Mesendoderm (in vitro differentiated cells): Measurements from ENCODE around the gene NME3.

Experiments used
- DNase-seq: peaks from one replicate; pipeline ENCODE4 v3.0.0; 2013
- H2AK5ac ChIP-seq: 2 replicates; pipeline ENCODE4 v1.6.1; 2013; ENCODE audit warnings: low read length, inconsistent platforms
- H2BK120ac ChIP-seq: 2 replicates; pipeline ENCODE4 v1.6.1; 2013; ENCODE audit warnings: low read depth, mild to moderate bottlenecking, low read length, moderate library complexity, mixed read lengths
- H2BK15ac ChIP-seq: replicated peaks from 2 replicates; pipeline ENCODE4 v1.6.1; 2013; ENCODE audit warnings: low read depth, mild to moderate bottlenecking, moderate library complexity
- H2BK5ac ChIP-seq: 2 replicates; pipeline ENCODE4 v1.6.1; 2013; ENCODE audit warnings: low read length, inconsistent platforms
- H3K18ac ChIP-seq: 2 replicates; pipeline ENCODE4 v1.6.1; 2013; ENCODE audit warnings: mild to moderate bottlenecking, low read length, mixed read lengths
- H3K23ac ChIP-seq: one replicate; pipeline ENCODE4 v1.6.1; 2013; ENCODE audit warnings: low read length
- H3K27ac ChIP-seq: 2 replicates; pipeline ENCODE4 v1.5.1; 2013; ENCODE audit warnings: low read depth, mild to moderate bottlenecking, inconsistent platforms, low read length, moderate library complexity
- H3K27me3 ChIP-seq: 2 replicates; pipeline ENCODE4 v1.6.1; 2013; ENCODE audit warnings: low read length, control low read depth, mild to moderate bottlenecking, inconsistent platforms; ENCODE audit not compliant: insufficient read depth, poor library complexity
- H3K36me3 ChIP-seq: 2 replicates; pipeline ENCODE4 v1.6.1; 2013; ENCODE audit warnings: low read length, inconsistent platforms; ENCODE audit not compliant: control insufficient read depth, insufficient read depth
- H3K4ac ChIP-seq: one replicate; pipeline ENCODE4 v1.6.1; 2013; ENCODE audit warnings: low read depth, mild to moderate bottlenecking, low read length, moderate library complexity
- H3K4me1 ChIP-seq: 2 replicates; pipeline ENCODE4 v1.6.1; 2013; ENCODE audit warnings: low read depth, low read length, inconsistent platforms; ENCODE audit not compliant: control insufficient read depth
- H3K4me2 ChIP-seq: 2 replicates; pipeline ENCODE4 v1.6.1; 2013; ENCODE audit warnings: low read length
- H3K4me3 ChIP-seq: 2 replicates; pipeline ENCODE4 v1.5.1; 2013; ENCODE audit warnings: mild to moderate bottlenecking, low read length
- H3K56ac ChIP-seq: one replicate; pipeline ENCODE4 v1.6.1; 2013; ENCODE audit warnings: low read length
- H3K79me1 ChIP-seq: 2 replicates; pipeline ENCODE4 v1.6.1; 2013; ENCODE audit warnings: low read length, inconsistent platforms
- H3K79me2 ChIP-seq: 2 replicates; pipeline ENCODE4 v1.6.1; 2013; ENCODE audit warnings: mild to moderate bottlenecking, low read length; ENCODE audit not compliant: control insufficient read depth, insufficient read depth
- H3K9ac ChIP-seq: 2 replicates; pipeline ENCODE4 v1.6.1; 2013; ENCODE audit warnings: low read length, inconsistent platforms
- H4K5ac ChIP-seq: one replicate; pipeline ENCODE4 v1.6.1; 2013; ENCODE audit warnings: low read length
- H4K8ac ChIP-seq: one replicate; pipeline ENCODE4 v1.6.1; 2013; ENCODE audit warnings: low read depth, mild to moderate bottlenecking, control low read depth, low read length, moderate library complexity
- WGBS: extraction: QIAGEN DNeasy Blood & Tissue Kit; methylation state at CpG from one replicate; pipeline ENCODE4 v1.1.7; 2013; ENCODE audit warnings: low lambda C conversion rate, missing lambda C conversion rate; ENCODE audit not compliant: insufficient coverage; ENCODE audit errors: extremely low coverage; 5-methylcytosine and 5-hydroxymethylcytosine counted together

Gene NME3

GRCh38 chr16:1757714-1758461 lies 13.5 kb downstream of the NME3 start:
- H3K23ac ChIP-seq = no peak overlapping the region
- no peak overlapping the region for H3K9ac ChIP-seq
- no peak overlapping the region for H3K4me3 ChIP-seq
- H2BK120ac ChIP-seq = no peak overlapping the region
- no peak overlapping the region for H2BK15ac ChIP-seq
- no peaks in the 10 kb centered on the region for H3K27me3 ChIP-seq
- no peaks in the 10 kb centered on the region for H3K79me2 ChIP-seq
- H4K5ac ChIP-seq = no peak overlapping the region
- no peaks in the 10 kb centered on the region for H3K4me1 ChIP-seq
- no peaks in the 10 kb centered on the region for H3K36me3 ChIP-seq
- no peak overlapping the region for H4K8ac ChIP-seq
- H3K4me2 ChIP-seq = no peak overlapping the region
- H2BK5ac ChIP-seq = no peak overlapping the region
- no peak overlapping the region for H3K18ac ChIP-seq
- DNase-seq = no peak
- no CpG with 5 or more reads among the region's 37 CpGs for WGBS
- H3K27ac ChIP-seq = no peak overlapping the region
- H2AK5ac ChIP-seq = no peak overlapping the region
- H3K79me1 ChIP-seq = no peaks in the 10 kb centered on the region
- no peak overlapping the region for H3K4ac ChIP-seq
- no peak overlapping the region for H3K56ac ChIP-seq

- H4K5ac ChIP-seq = no peak overlapping the region
- H3K23ac ChIP-seq = no peak overlapping the region
- peaks cover 2% of the 10 kb centered on the region for H3K36me3 ChIP-seq
- H3K4me2 ChIP-seq = no peak overlapping the region
- no peak overlapping the region for H4K8ac ChIP-seq
- no peak overlapping the region for H3K4me3 ChIP-seq
- no peaks in the 10 kb centered on the region for H3K27me3 ChIP-seq
- no peak overlapping the region for H2BK15ac ChIP-seq
- no peak overlapping the region for H2AK5ac ChIP-seq
- H2BK5ac ChIP-seq = no peak overlapping the region
- H3K4ac ChIP-seq = no peak overlapping the region
- H3K79me1 ChIP-seq = no peaks in the 10 kb centered on the region
- no peaks in the 10 kb centered on the region for H3K4me1 ChIP-seq
- no peak overlapping the region for H3K56ac ChIP-seq
- DNase-seq = no peak
- H3K79me2 ChIP-seq = no peaks in the 10 kb centered on the region
- no peak overlapping the region for H3K9ac ChIP-seq
- H3K27ac ChIP-seq = no peak overlapping the region
- no peak overlapping the region for H3K18ac ChIP-seq
- no CpG with 5 or more reads among the region's 12 CpGs for WGBS
- H2BK120ac ChIP-seq = no peak overlapping the region
Observed at GRCh38 chr16:1754204-1754603, 17.1 kb downstream of the NME3 start.

DNA sequence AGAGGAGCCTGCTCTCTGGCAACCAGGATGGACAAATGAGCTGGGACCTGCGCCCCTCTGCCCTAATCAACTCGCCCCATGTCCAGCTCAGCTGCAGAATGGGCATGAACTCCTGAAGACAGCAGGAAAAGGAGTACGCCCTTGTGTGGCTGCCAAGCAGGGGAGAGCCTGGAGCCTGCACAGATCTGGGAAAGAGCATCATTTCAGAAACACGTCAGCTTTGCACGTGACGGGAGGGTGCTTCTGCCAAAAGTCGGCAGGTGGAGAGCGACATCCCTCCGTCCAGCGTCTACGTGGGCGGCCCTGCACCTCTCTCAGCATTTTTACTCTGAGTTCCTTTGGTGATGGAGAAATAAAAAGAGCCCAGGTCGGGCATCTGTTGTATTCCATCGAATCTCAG lies 18.5 kb downstream of the NME3 start:
- no peaks in the 10 kb centered on the region for H3K27me3 ChIP-seq
- H3K56ac ChIP-seq = no peak overlapping the region
- no peak overlapping the region for H3K4me3 ChIP-seq
- no peak overlapping the region for H2BK5ac ChIP-seq
- H2BK120ac ChIP-seq = no peak overlapping the region
- no CpG with 5 or more reads among the region's 14 CpGs for WGBS
- H3K79me2 ChIP-seq = no peaks in the 10 kb centered on the region
- no peaks in the 10 kb centered on the region for H3K4me1 ChIP-seq
- no peak for DNase-seq
- no peak overlapping the region for H2BK15ac ChIP-seq
- H2AK5ac ChIP-seq = no peak overlapping the region
- H4K5ac ChIP-seq = no peak overlapping the region
- no peak overlapping the region for H3K23ac ChIP-seq
- no peak overlapping the region for H3K4me2 ChIP-seq
- H3K79me1 ChIP-seq = no peaks in the 10 kb centered on the region
- no peak overlapping the region for H3K18ac ChIP-seq
- no peak overlapping the region for H3K4ac ChIP-seq
- no peak overlapping the region for H4K8ac ChIP-seq
- H3K36me3 ChIP-seq = peaks cover 2% of the 10 kb centered on the region
- H3K27ac ChIP-seq = no peak overlapping the region
- H3K9ac ChIP-seq = no peak overlapping the region

DNA sequence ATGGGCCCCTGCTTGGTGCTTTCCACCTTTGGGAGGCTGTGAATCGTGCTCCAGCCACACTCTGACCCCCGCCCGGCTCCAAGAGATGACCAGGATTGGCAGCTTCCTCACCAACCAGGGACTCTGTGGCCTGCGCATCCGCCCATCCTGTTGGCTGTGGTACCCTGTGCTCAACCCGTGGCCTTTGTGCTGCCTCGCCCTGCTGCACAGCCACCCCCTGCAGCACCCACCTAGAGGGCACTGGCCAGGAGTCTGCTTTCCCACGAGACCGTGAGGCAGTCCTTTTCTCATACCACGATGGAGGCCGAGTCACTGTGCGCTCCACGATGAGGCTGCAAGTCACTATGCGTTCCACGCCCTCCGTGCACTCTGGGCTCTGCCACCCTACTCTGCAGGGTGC lies 19.4 kb downstream of the NME3 start:
- no peak overlapping the region for H3K4me3 ChIP-seq
- no peak overlapping the region for H2AK5ac ChIP-seq
- no peak for DNase-seq
- H3K36me3 ChIP-seq = peaks cover 2% of the 10 kb centered on the region
- no CpG with 5 or more reads among the region's 16 CpGs for WGBS
- no peak overlapping the region for H3K4ac ChIP-seq
- H3K23ac ChIP-seq = no peak overlapping the region
- no peak overlapping the region for H4K8ac ChIP-seq
- no peaks in the 10 kb centered on the region for H3K4me1 ChIP-seq
- H3K27me3 ChIP-seq = no peaks in the 10 kb centered on the region
- H3K18ac ChIP-seq = no peak overlapping the region
- H2BK15ac ChIP-seq = no peak overlapping the region
- no peak overlapping the region for H3K56ac ChIP-seq
- H3K79me1 ChIP-seq = no peaks in the 10 kb centered on the region
- no peaks in the 10 kb centered on the region for H3K79me2 ChIP-seq
- no peak overlapping the region for H2BK5ac ChIP-seq
- H3K4me2 ChIP-seq = no peak overlapping the region
- no peak overlapping the region for H3K27ac ChIP-seq
- H4K5ac ChIP-seq = no peak overlapping the region
- no peak overlapping the region for H3K9ac ChIP-seq
- no peak overlapping the region for H2BK120ac ChIP-seq

GRCh38 chr16:1749152-1750117 lies 21.9 kb downstream of the NME3 start:
- H3K4me1 ChIP-seq = no peaks in the 10 kb centered on the region
- no peak overlapping the region for H3K56ac ChIP-seq
- H3K4me3 ChIP-seq = no peak overlapping the region
- H3K36me3 ChIP-seq = peaks cover 2% of the 10 kb centered on the region
- no peak overlapping the region for H3K9ac ChIP-seq
- no peak overlapping the region for H3K4me2 ChIP-seq
- H2BK15ac ChIP-seq = no peak overlapping the region
- H3K27me3 ChIP-seq = no peaks in the 10 kb centered on the region
- H4K5ac ChIP-seq = no peak overlapping the region
- H4K8ac ChIP-seq = no peak overlapping the region
- H3K79me1 ChIP-seq = no peaks in the 10 kb centered on the region
- H2BK5ac ChIP-seq = no peak overlapping the region
- no peak for DNase-seq
- no peak overlapping the region for H2BK120ac ChIP-seq
- no peaks in the 10 kb centered on the region for H3K79me2 ChIP-seq
- no peak overlapping the region for H3K23ac ChIP-seq
- no peak overlapping the region for H3K18ac ChIP-seq
- no peak overlapping the region for H3K27ac ChIP-seq
- no peak overlapping the region for H3K4ac ChIP-seq
- H2AK5ac ChIP-seq = no peak overlapping the region
- WGBS = no CpG with 5 or more reads among the region's 29 CpGs
